Measurements from ENCODE around the gene GNRH2.

DNA sequence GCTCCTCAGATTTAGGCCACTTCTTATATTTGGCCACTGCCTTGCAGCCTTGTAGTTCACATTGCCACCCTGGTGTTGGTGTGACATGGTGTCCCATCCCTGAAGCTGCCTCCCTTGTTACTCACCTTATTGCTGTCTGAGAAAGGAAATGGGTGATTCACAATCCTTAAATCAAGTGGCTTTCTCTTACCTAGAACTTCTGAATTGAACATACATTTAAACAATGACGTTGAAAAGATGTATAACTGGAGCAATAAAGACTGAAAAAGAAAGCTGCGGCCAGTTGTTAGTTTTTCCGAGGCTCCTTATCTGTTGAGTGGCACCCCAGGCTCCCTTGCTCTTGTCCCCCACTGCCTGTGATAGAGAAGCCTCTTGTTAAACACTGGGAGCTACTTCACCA, 28.8 kb upstream of the GNRH2 start:
- TF ChIP-seq, protein P1, sequence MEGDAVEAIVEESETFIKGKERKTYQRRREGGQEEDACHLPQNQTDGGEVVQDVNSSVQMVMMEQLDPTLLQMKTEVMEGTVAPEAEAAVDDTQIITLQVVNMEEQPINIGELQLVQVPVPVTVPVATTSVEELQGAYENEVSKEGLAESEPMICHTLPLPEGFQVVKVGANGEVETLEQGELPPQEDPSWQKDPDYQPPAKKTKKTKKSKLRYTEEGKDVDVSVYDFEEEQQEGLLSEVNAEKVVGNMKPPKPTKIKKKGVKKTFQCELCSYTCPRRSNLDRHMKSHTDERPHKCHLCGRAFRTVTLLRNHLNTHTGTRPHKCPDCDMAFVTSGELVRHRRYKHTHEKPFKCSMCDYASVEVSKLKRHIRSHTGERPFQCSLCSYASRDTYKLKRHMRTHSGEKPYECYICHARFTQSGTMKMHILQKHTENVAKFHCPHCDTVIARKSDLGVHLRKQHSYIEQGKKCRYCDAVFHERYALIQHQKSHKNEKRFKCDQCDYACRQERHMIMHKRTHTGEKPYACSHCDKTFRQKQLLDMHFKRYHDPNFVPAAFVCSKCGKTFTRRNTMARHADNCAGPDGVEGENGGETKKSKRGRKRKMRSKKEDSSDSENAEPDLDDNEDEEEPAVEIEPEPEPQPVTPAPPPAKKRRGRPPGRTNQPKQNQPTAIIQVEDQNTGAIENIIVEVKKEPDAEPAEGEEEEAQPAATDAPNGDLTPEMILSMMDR (conservative IDR thresholded peaks at IDR 0.05), result no peak
- no peak for TF ChIP-seq ZFX (IDR thresholded peaks at IDR 0.05)

Measured in C4-2B (cell line).